Thyroid gland (tissue), 4 donors: ENCODE data around the gene PKIG.

Experiments used
- POLR2A ChIP-seq, 2 donors: fragments of 450-650 bp; IDR thresholded peaks; one replicate each; pipeline ENCODE4 v1.6.1; 2017; ENCODE audit warnings: antibody characterized with exemption in 2 of 2, mild to moderate bottlenecking in 2 of 2, moderate library complexity in 1 of 2
- TF ChIP-seq, protein P1 (sequence below), 6 experiments: fragments of 200-600 bp in 3 of 6; fragments of 450-650 bp in 3 of 6; sonication (generic) in 3 of 6; IDR thresholded peaks; one replicate each; pipeline ENCODE4 v1.5.1; 2016 to 2019; ENCODE audit warnings: antibody characterized with exemption in 6 of 6, mild to moderate bottlenecking in 2 of 6, inconsistent platforms in 1 of 6, moderate library complexity in 1 of 6

- TF ChIP-seq POLR2A (IDR thresholded peaks at IDR 0.05): peak in 1 of 2 donors; percentile 3
- TF ChIP-seq, protein P1, sequence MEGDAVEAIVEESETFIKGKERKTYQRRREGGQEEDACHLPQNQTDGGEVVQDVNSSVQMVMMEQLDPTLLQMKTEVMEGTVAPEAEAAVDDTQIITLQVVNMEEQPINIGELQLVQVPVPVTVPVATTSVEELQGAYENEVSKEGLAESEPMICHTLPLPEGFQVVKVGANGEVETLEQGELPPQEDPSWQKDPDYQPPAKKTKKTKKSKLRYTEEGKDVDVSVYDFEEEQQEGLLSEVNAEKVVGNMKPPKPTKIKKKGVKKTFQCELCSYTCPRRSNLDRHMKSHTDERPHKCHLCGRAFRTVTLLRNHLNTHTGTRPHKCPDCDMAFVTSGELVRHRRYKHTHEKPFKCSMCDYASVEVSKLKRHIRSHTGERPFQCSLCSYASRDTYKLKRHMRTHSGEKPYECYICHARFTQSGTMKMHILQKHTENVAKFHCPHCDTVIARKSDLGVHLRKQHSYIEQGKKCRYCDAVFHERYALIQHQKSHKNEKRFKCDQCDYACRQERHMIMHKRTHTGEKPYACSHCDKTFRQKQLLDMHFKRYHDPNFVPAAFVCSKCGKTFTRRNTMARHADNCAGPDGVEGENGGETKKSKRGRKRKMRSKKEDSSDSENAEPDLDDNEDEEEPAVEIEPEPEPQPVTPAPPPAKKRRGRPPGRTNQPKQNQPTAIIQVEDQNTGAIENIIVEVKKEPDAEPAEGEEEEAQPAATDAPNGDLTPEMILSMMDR (IDR thresholded peaks at IDR 0.05): no peak
Observed at GRCh38 chr20:44572551-44573500, 9.6 kb upstream of the PKIG start.
